Right renal pelvis (tissue), 4 donors: ENCODE measurements around the gene RIN2. TPM values are rescaled to one million over a fixed set of nuclear protein-coding genes. Genes with fewer than 3 reads are reported as not detected.
"Not testable (repeated sequence)": the region's sequence is repeated elsewhere in the genome, so short reads cannot be mapped to it uniquely, and the experiment has no call there.

ENCODE experiments used
- DNase-seq, 4 donors: peaks; one replicate each; pipeline ENCODE4 v3.0.0-alpha.2; 2013; ENCODE audit warnings: low read depth in 4 of 4, low spot score in 3 of 4, missing footprints in 1 of 4
- polyA plus RNA-seq, 4 donors: library from polyadenylated mRNA; unstranded; fragments of 120-200 nt; gene quantifications; one replicate each; pipeline ENCODE4 v1.2.1, GENCODE V29; 2013; ENCODE audit not compliant: insufficient read length in 4 of 4

Gene RIN2
- polyA plus RNA-seq, 4 donors = 36.1 to 39.5 (median 38.3) TPM

- DNase-seq = no peak
Measured at GRCh38 chr20:19735446-19735845, 22.6 kb upstream of the RIN2 start.

GRCh38 chr20:19737025-19737424 is 21.0 kb upstream of the RIN2 start:
- no peak for DNase-seq

GRCh38 chr20:19738951-19739350 is 19.1 kb upstream of the RIN2 start:
- DNase-seq = no peak

GRCh38 chr20:19739351-19739750 is 18.7 kb upstream of the RIN2 start:
- no peak for DNase-seq

GRCh38 chr20:19740512-19740911 is 17.5 kb upstream of the RIN2 start:
- no peak for DNase-seq

- no peak for DNase-seq
Measured at GRCh38 chr20:19741924-19742323, 16.1 kb upstream of the RIN2 start.

- no peak for DNase-seq
Measured at GRCh38 chr20:19742974-19743639, 15.0 kb upstream of the RIN2 start.

- no peak for DNase-seq
Measured at GRCh38 chr20:19743640-19743995, 14.4 kb upstream of the RIN2 start.

- DNase-seq = no peak
Measured at GRCh38 chr20:19745106-19745505, 13.0 kb upstream of the RIN2 start.

GRCh38 chr20:19745584-19745983 is 12.5 kb upstream of the RIN2 start:
- DNase-seq = no peak

GRCh38 chr20:19746396-19746795 is 11.7 kb upstream of the RIN2 start:
- DNase-seq = no peak

GRCh38 chr20:19747903-19748302 is 10.2 kb upstream of the RIN2 start:
- DNase-seq = no peak

- no peak for DNase-seq
Measured at GRCh38 chr20:19748681-19749080, 9.4 kb upstream of the RIN2 start.

- DNase-seq = no peak
Measured at GRCh38 chr20:19749618-19750071, 8.4 kb upstream of the RIN2 start.

- DNase-seq = no peak
Measured at GRCh38 chr20:19750101-19750606, 7.9 kb upstream of the RIN2 start.

GRCh38 chr20:19750907-19751636 is 7.0 kb upstream of the RIN2 start:
- DNase-seq = no peak

- DNase-seq = not testable (repeated sequence)
Measured at GRCh38 chr20:19754201-19754600, 3.9 kb upstream of the RIN2 start.

GRCh38 chr20:19756761-19757486 is 1.1 kb upstream of the RIN2 start:
- peak in 1 of 4 donors; percentile 44 for DNase-seq

GRCh38 chr20:19757487-19758132 is 448 bp upstream of the RIN2 start:
- peak; percentile 87 to 94 (median 91) for DNase-seq

GRCh38 chr20:19758501-19759331 is 658 bp downstream of the RIN2 start:
- peak in 3 of 4 donors; percentile 48 to 60 (median 59) for DNase-seq
